ENCODE measurements around the gene SERPINA1. TPM values are rescaled to one million over a fixed set of nuclear protein-coding genes. Genes with fewer than 3 reads are reported as not detected.

The SERPINA1 gene
- total and polyA plus RNA-seq, 2 of the 13 experiments (the other 11 are each of a cell fraction or from before 2014, with no cell fraction given): 3,266 to 11,015 TPM

- no peak for TF ChIP-seq ZNF235 (CRISPR knock-in tag; IDR thresholded peaks at IDR 0.05; ENCODE audit: borderline replicate concordance)
- peak; percentile 78 for TF ChIP-seq MAX (IDR thresholded peaks at IDR 0.05)
- no peak for TF ChIP-seq ZNF331 (CRISPR knock-in tag; IDR thresholded peaks at IDR 0.05)
- no peak for TF ChIP-seq ZBTB44 (CRISPR knock-in tag; IDR thresholded peaks at IDR 0.05)
- TF ChIP-seq RFXAP (CRISPR knock-in tag; IDR thresholded peaks at IDR 0.05; ENCODE audit: borderline replicate concordance): 0 out of 2 replicates have a peak, but pooled peaks have one; percentile 20
- peak; percentile 73; the same call in 1 of the 2 replicates for TF ChIP-seq ARID3A (IDR thresholded peaks at IDR 0.05; ENCODE audit: low read depth, low read length)
- TF ChIP-seq HDAC1 (CRISPR knock-in tag; IDR thresholded peaks at IDR 0.05): peak; percentile 85; the same call in 1 of the 2 replicates
- TF ChIP-seq ZNF605 (CRISPR knock-in tag; IDR thresholded peaks at IDR 0.05): no peak
- no peak for TF ChIP-seq ZNF580 (CRISPR knock-in tag; IDR thresholded peaks at IDR 0.05; ENCODE audit: borderline replicate concordance, low read depth)
- peak; percentile 69 for TF ChIP-seq BHLHE40 (IDR thresholded peaks at IDR 0.05; ENCODE audit: low read length)
- peak; percentile 41; the same call in 1 of the 2 replicates for TF ChIP-seq DRAP1 (CRISPR knock-in tag; IDR thresholded peaks at IDR 0.05)
- TF ChIP-seq SMARCC2 (IDR thresholded peaks at IDR 0.05): no peak
- TF ChIP-seq NONO (IDR thresholded peaks at IDR 0.05): no peak
- TF ChIP-seq NONO (CRISPR knock-in tag; conservative IDR thresholded peaks at IDR 0.05): 0 out of 2 replicates have a peak, but pooled peaks have one; percentile 51
- TF ChIP-seq ZNF652 (CRISPR knock-in tag; IDR thresholded peaks at IDR 0.05; ENCODE audit: borderline replicate concordance, low read depth): peak; percentile 53; the same call in 1 of the 2 replicates
- TF ChIP-seq ZNF354B (CRISPR knock-in tag; IDR thresholded peaks at IDR 0.05): 0 out of 2 replicates have a peak, but pooled peaks have one; percentile 75
- no peak for TF ChIP-seq ZNF512B (CRISPR knock-in tag; IDR thresholded peaks at IDR 0.05; ENCODE audit: borderline replicate concordance)
- TF ChIP-seq CEBPG (CRISPR knock-in tag; IDR thresholded peaks at IDR 0.05): peak; percentile 14; the same call in 1 of the 2 replicates
- 0 out of 2 replicates have a peak, but pooled peaks have one; percentile 17 for TF ChIP-seq ZBTB34 (CRISPR knock-in tag; IDR thresholded peaks at IDR 0.05)
- peak; percentile 59; the same call in 1 of the 2 replicates for TF ChIP-seq FOXA3 (CRISPR knock-in tag; IDR thresholded peaks at IDR 0.05)
- no peak; the same call in 1 of the 2 replicates for TF ChIP-seq TFE3 (CRISPR knock-in tag; IDR thresholded peaks at IDR 0.05)
Observed at GRCh38 chr14:94394025-94394493, 5.7 kb upstream of the SERPINA1 start (continued).
